Cardiac muscle cell (in vitro differentiated cells and primary cell): Measurements from ENCODE around the gene VANGL1. TPM values are rescaled to one million over a fixed set of nuclear protein-coding genes. Genes with fewer than 3 reads are reported as not detected.
A peak's percentile ranks its signal among the peaks of the same experiment; 100 is the strongest.

Experiments
- DNase-seq, 2 donors: peaks; one replicate each; pipeline versions ENCODE4 v3.0.0 to v3.0.0-alpha.2; 2010 to 2017; ENCODE audit warnings: low read depth in 1 of 2, low spot score in 1 of 2
- H3K27ac ChIP-seq: fragments of 200-600 bp; sonication (generic); 2 replicates; pipeline ENCODE4 v1.5.1; 2016
- H3K27me3 ChIP-seq: fragments of 200-600 bp; sonication (generic); 2 replicates; pipeline ENCODE4 v1.6.0; 2016; ENCODE audit warnings: control low read depth
- H3K36me3 ChIP-seq: fragments of 200-600 bp; sonication (generic); 2 replicates; pipeline ENCODE4 v1.5.1; 2016; ENCODE audit warnings: control low read depth
- H3K4me1 ChIP-seq: fragments of 200-600 bp; sonication (generic); 2 replicates; pipeline ENCODE4 v1.8.1; 2017; ENCODE audit warnings: low read depth, mild to moderate bottlenecking, mixed run types
- H3K4me3 ChIP-seq: fragments of 200-600 bp; sonication (generic); 2 replicates; pipeline ENCODE4 v1.5.1; 2016; ENCODE audit warnings: mild to moderate bottlenecking
- H3K9me3 ChIP-seq: fragments of 200-600 bp; sonication (generic); 2 replicates; pipeline ENCODE4 v1.5.1; 2017; ENCODE audit warnings: low read depth, mild to moderate bottlenecking, control low read depth
- CTCF ChIP-seq: IDR thresholded peaks from 2 replicates; pipeline ENCODE4 v1.5.1; 2012; ENCODE audit warnings: low read depth, mild to moderate bottlenecking, low read length
- polyA plus RNA-seq: library from polyadenylated mRNA; unstranded; fragments of >200 nt; fragmentation: Nextera tagmentation; extraction: Ambion mirVana; gene quantifications from 2 replicates; pipeline ENCODE4 v1.2.1, GENCODE V29; 2016
- total RNA-seq: library from RNA; depleted of rRNA; stranded (reverse); fragments of >200 nt; gene quantifications from 2 replicates; pipeline ENCODE4 v1.2.3, GENCODE V29; 2016

The VANGL1 gene
- total and polyA plus RNA-seq, 2 experiments from 2014 or later: 10.5 to 10.9 TPM

DNA sequence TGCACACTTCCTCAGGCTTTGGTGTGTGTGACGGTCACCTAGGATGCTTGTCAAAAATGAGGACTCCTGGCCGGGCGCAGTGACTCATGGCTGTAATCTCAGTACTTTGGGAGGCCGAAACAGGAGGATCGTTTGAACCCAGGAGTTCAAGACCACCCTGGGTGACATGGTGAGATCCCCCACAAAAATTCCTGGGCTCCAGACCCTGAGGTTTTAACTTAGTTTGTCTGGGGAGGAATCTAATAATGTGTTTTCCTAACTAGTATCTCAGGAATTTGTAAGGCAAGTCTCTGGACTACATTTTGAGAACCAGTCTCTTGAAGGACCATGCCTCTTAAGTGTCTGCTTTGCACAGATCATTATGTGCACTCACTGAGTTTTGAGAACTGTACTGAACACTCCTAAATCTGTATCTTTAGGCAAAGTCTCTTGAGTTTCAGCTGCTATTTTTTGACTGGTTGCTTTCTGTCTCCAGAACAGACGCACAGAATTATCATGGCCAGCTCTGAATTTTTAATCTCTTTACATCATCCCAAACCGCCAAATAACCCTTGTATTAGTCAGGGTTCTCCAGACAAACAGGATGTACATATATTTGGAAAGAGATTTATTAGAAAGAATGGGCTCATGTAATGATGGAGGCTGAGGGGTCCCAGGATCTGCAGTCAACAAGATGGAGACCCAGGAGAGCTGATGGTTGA lies 45.5 kb upstream of the VANGL1 start:
- H3K36me3 ChIP-seq: no peaks in the 10 kb centered on the region
- TF ChIP-seq CTCF: no peak
- peaks cover 5% of the 10 kb centered on the region for H3K4me1 ChIP-seq
- no peak overlapping the region for H3K27ac ChIP-seq
- H3K9me3 ChIP-seq: no peaks in the 10 kb centered on the region
- H3K27me3 ChIP-seq: no peaks in the 10 kb centered on the region
- no peak overlapping the region for H3K4me3 ChIP-seq
- DNase-seq: peak in 1 of 2 donors; percentile 84

DNA sequence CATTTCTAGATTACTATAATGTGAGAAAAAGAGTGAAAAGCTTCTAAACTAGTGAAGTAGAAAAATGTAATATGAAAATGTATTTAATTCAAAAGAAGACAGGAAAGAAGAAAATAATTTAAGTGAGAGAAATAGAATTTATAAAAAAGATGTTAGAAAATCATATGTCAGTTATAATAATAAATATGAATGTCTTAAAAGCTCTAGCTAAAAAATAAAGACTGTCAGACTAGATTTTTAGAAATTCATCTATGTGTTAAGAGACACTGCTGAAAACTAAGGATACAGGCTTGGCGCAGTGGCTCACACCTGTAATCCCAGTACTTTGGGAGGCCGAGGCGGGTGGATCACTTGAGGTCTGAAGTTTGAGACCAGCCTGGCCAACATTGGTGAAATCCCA lies 37.3 kb upstream of the VANGL1 start:
- no peak for DNase-seq
- no peak for TF ChIP-seq CTCF
- Histone ChIP-seq H3K27ac (no peak overlapping the region), H3K27me3 (no peaks in the 10 kb centered on the region), H3K36me3 (no peaks in the 10 kb centered on the region), H3K4me1 (no peaks in the 10 kb centered on the region), H3K4me3 (no peak overlapping the region), H3K9me3 (no peaks in the 10 kb centered on the region)

GRCh38 chr1:115606305-115606704 lies 35.5 kb upstream of the VANGL1 start:
- Histone ChIP-seq H3K36me3 (no peaks in the 10 kb centered on the region), H3K4me1 (no peaks in the 10 kb centered on the region), H3K9me3 (no peaks in the 10 kb centered on the region), H3K4me3 (no peak overlapping the region), H3K27me3 (no peaks in the 10 kb centered on the region), H3K27ac (no peak overlapping the region)
- TF ChIP-seq CTCF: no peak
- DNase-seq: no peak

DNA sequence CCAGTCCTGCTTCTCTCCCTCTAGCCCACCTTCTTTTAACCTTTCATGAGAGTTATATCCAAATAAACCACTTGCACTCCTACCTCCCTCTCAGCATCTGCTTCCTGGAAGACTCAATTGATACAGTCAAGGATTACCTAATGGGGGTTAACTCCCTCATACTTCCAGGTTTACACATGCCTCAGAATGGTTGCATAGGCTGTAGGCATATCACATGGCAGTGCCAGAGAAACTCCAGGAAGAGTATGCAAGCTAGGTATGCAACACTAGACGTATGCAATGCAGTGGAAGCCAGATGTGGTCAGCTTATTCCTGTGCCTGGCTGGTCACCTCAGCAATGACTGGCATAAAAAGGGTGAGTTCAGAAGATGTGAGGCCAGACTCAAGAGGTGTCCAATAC lies 32.7 kb upstream of the VANGL1 start:
- DNase-seq: no peak
- H3K4me1 ChIP-seq: no peaks in the 10 kb centered on the region
- H3K4me3 ChIP-seq: no peak overlapping the region
- H3K9me3 ChIP-seq: no peaks in the 10 kb centered on the region
- no peak for TF ChIP-seq CTCF
- H3K36me3 ChIP-seq: no peaks in the 10 kb centered on the region
- H3K27me3 ChIP-seq: no peaks in the 10 kb centered on the region
- H3K27ac ChIP-seq: no peak overlapping the region

DNA sequence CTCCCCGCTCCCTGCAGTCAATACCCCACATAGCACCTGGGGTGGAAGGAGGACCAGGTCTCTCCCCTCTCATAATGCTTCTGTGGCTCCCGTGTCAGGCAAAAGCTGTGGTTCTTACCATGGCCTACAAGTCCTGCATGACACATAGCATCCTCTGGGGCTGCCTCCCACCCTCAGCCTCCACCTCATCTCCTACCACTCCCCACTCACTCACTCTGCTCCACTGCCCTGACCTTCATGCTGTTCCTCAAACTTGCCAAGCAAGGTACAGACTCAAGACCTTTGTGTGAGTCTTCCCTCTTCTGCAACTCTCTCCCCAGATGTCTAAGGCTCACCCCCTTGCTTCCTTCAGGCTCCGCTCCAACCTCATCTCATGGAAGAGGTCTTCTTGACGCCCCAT lies 28.0 kb upstream of the VANGL1 start:
- Histone ChIP-seq H3K27ac (no peak overlapping the region), H3K36me3 (no peaks in the 10 kb centered on the region), H3K27me3 (no peaks in the 10 kb centered on the region), H3K9me3 (no peaks in the 10 kb centered on the region), H3K4me1 (no peaks in the 10 kb centered on the region), H3K4me3 (no peak overlapping the region)
- no peak for DNase-seq
- TF ChIP-seq CTCF: no peak
